Stimulated activated CD4-positive, alpha-beta T cell treated with anti-CD3 and anti-CD28 coated beads, Interleukin-2, amount 100 ng/mL, for 48 hours (primary cell): ENCODE measurements around the gene ADCY1.

ENCODE experiments used
- DNase-seq, 2 donors: peaks; one replicate each; pipeline ENCODE4 v3.0.0-alpha.2; 2020

The ADCY1 gene

DNA sequence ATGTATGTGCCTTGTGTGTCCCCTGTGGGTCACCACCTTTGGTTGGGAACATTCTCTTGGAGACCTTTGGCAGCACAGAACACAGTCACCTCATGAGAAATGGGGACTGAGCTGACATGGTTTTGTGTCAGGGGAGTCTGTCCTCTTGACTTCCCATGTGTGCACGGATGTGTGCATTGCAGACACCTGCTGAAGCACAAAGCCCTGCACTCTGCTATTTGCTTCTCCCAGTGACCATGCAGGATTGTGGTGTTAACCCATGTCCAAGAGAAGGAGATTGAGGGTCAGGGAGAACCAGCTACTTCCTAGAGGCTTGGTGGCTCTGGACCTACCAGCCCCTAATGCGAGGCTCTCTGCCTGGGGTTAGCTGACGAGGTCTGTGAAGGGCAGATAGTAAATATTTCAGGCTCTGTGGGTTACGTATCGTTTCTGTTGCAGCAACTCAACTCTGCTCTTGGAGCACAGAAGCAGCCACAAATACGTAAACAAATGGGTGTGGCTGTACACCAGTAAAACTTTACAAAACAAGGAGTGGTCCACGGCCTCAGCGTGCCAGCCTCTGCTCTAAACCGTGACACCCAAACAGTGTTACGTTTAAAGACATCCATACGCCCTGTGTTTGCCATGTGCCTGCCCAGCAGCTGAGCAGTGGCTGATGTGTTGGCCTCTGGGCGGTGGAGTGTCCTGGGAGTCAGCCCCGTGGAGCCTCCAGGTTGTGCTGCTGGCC lies 51.7 kb downstream of the ADCY1 start:
- DNase-seq: no peak

- no peak for DNase-seq
Observed at GRCh38 chr7:45626441-45627430, 52.6 kb downstream of the ADCY1 start.

DNA sequence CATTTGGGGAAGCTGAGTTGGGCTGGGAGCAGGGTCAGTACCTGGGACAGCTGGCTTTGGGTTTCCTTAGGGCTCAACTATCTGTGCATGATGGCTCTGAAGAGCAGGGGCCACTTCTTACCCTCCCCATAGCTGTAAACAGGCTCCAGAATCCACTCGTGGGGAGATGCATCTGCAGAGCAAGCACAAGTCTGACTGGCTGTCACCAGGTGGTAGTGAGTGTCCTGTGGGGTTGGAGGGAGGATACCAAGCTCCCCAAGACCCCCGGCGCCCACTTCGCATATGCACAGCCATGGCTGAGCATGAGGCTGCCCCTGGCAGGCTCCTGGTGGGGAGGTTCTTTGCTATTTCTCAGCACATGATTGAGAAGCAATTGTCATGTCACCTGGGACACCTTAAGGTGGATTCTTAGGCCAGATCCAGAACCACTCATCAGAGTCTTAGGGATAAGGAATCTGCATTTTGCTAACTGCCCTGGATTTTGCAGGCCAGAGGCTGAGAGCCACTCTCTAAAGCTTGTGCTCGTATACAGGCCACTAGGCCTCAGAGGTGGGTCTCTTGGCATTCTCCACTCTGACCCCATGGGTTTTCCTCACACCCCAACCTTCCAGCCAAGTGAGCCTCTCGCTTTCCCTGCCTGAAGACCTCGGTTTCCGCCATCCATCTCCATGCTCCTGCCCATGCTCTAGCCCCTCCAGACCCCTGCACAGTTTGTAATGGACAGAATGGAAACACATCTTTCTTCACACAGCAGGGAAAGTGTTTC lies 53.7 kb downstream of the ADCY1 start:
- DNase-seq: no peak

DNA sequence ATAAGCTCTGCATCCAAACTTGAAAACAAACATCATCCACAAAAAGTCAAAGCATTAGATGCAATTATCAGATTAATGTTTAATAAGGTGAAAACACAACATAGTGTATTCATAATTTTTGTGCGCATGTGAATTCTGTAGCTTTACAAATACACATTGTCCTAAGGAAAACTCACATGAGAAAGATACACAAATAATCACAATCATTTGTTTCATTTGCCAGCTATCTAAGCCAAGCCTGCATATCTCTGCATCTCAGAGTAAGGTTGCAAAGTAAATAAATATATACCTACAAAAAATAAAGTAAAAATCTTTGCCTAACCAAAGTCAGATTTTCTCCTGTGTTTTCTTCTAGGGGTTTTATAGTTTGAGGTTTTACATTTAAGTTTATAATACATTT lies 57.4 kb downstream of the ADCY1 start:
- DNase-seq: no peak

GRCh38 chr7:45636733-45637132 lies 62.6 kb downstream of the ADCY1 start:
- DNase-seq: no peak

- no peak for DNase-seq
Observed at GRCh38 chr7:45638916-45639315, 64.7 kb downstream of the ADCY1 start.

GRCh38 chr7:45642044-45642443 lies 67.9 kb downstream of the ADCY1 start:
- no peak for DNase-seq

DNA sequence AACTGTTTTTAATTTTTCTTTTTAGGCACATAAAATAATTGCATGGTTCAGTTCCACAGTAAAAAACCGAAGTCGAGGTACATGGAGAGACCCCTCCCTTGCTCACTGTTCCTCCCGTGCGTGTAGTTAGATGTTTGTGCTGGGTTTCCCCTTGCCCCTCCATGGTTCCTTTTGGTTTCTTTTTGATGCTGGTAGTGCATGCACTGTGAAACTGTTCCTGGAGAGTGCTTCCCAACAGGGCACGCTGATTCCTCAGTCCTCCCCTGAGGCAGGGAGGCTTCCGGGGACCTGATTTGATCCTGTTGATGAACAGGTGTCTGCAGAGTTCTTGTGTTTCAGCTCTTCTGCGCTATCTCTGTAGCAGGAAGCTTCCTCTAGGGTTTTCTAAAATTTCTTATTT lies 69.5 kb downstream of the ADCY1 start:
- DNase-seq: no peak

- DNase-seq: no peak
Observed at GRCh38 chr7:45644237-45644636, 70.1 kb downstream of the ADCY1 start.

DNA sequence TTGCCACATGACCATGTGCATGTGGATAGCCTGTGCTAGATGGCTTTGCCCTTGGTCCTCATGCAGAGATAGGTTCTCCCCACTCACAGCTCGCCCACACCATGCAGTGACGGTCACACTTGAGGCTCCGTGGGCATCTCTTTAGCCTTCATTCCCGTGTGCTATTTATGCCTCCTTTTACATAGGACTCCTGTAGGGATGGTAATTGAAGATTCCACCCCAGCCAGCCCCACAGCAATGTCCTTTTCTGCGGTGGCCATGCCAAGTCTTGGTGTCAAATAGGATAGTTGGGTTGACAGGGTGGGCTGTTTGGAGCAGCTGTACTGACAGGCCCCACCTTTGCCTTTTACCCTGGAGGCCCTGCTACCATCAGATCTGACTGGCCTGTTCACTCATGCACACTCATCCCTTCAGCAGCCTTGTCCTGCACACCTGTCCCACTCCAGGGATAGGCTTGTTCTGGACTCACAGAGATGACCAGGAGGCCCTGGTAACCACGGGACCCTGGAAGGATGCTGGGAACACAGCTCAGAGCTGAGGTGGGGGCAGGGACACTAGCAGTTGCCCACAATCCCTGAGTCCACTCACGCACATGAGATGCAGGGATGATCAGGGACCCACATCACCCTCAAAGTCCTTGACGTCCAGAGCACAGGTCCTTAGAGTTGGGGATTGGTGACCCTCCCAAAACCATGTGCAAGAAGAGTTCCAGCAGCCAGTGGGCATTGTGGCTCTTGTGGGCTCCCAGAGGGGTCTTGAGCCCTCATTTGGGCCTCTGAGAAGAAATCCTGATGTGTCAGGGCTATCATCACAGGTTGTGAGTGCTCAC lies 71.2 kb downstream of the ADCY1 start:
- DNase-seq: no peak

GRCh38 chr7:45646207-45646821 lies 72.1 kb downstream of the ADCY1 start:
- DNase-seq: no peak

DNA sequence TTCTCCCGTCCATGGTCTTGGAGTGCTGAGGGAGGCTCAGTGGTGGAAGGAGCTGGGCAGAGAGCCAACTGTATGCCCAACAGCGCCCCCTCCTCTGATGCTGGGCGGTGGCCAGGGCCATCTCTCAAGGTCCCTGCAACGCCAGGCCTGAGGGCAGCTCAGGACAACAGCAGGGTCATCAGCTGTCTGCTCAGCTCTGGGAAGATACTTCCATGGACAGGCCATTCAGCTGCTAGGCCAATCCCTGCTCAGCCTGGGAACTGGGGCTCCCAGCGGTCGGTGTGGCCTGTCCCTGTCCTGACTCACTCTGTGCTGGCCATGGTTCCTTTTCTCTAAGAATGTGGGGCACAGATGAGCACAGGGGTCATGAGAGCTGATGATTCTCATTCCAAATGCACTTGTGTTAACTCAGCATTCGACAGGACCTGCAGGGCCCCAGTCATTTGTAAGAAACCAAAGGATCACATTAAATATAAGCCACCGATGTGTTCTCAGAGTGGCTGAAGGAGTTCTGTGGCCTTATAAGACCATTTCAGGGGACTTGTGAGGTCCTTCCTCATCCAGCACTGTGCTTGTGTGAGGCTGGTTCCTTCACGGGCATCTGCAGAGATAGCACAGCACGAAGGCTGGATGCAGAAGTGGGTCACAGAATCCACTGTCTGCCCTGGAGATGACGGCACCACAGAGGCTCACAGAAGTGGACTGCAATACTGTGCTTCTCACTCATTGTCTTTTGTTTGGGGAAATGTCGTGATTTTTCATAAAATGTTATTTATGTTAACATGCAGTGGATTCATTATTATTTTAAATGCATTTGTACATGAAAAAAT lies 73.0 kb downstream of the ADCY1 start:
- DNase-seq: no peak

- no peak for DNase-seq
Observed at GRCh38 chr7:45647967-45648670, 74.0 kb downstream of the ADCY1 start.

GRCh38 chr7:45648671-45648995 lies 74.5 kb downstream of the ADCY1 start:
- DNase-seq: no peak

GRCh38 chr7:45649560-45650346 lies 75.6 kb downstream of the ADCY1 start:
- no peak for DNase-seq

GRCh38 chr7:45650404-45651394 lies 76.5 kb downstream of the ADCY1 start:
- no peak for DNase-seq

DNA sequence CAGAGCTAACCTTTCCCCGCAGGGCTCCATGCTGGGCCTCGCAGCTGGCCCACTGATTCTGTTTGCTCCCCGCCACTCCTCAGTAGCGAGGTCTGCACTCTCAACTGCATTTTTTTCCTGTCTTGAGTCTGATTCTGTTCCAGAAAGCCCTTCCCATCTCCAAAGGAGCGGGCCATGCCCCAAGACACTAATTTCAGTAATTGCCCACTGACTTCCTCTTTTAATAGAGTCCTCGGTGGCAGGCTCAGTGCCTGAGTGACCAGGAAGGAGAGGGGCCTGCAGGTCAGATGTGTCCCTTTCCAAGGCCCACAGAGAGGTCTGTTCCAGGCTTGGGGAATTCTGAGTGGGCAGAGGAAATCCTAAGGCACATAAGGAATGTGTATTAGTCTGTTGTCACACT lies 77.4 kb downstream of the ADCY1 start:
- DNase-seq: no peak

GRCh38 chr7:45652630-45653029 lies 78.5 kb downstream of the ADCY1 start:
- DNase-seq: no peak
